ENCODE data around the gene NEUROD2. TPM values are rescaled to one million over a fixed set of nuclear protein-coding genes. Genes with fewer than 3 reads are reported as not detected.

The NEUROD2 gene
- total RNA-seq, 2 donors from 2014 or later, result not detected

DNA sequence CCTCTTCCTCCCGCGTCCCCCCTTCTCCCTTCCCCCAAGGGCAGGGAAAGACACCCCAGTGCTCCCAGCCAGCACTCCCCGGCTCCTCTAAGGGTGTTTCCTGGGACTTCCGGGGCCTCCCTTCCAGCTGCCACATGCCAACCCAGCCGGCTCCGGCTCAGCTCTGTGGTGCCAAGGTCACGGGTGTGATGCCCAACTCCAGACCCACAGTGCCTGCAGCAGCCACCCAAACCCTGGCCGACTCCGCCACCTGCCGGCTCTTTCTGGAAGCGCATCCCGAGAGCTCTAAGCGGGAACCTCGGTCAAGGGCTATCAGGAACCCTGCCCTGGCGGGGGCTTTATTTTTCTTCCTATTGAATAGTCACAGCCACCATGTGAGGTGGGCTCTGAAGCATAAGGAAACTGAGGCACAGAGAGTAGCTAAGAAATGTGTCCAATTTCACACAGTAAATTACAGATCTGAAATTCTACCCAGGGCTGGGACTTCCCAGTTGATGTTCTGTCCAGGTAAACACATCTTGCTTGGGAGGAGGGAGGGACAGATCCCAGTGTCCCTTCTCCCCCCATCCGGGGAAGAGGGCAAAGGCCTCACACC lies 15.7 kb upstream of the NEUROD2 start:
- TF ChIP-seq, protein P1, sequence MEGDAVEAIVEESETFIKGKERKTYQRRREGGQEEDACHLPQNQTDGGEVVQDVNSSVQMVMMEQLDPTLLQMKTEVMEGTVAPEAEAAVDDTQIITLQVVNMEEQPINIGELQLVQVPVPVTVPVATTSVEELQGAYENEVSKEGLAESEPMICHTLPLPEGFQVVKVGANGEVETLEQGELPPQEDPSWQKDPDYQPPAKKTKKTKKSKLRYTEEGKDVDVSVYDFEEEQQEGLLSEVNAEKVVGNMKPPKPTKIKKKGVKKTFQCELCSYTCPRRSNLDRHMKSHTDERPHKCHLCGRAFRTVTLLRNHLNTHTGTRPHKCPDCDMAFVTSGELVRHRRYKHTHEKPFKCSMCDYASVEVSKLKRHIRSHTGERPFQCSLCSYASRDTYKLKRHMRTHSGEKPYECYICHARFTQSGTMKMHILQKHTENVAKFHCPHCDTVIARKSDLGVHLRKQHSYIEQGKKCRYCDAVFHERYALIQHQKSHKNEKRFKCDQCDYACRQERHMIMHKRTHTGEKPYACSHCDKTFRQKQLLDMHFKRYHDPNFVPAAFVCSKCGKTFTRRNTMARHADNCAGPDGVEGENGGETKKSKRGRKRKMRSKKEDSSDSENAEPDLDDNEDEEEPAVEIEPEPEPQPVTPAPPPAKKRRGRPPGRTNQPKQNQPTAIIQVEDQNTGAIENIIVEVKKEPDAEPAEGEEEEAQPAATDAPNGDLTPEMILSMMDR (conservative IDR thresholded peaks at IDR 0.05), result peak; percentile 92
- H3K36me3 Mint-ChIP-seq (ENCODE audit: low read depth), result no peaks in the 10 kb centered on the region
- H3K9me3 ChIP-seq (ENCODE audit: control insufficient read depth, low read length), result no peaks in the 10 kb centered on the region
- H3K4me1 Mint-ChIP-seq, result peaks cover 11% of the 10 kb centered on the region
- 13 to 15% methylated on average over 9 to 16 of the region's 16 CpGs for WGBS, 2 experiments (ENCODE audit: insufficient coverage in 1 of 2, insufficient read length in 1 of 2)
- no peak overlapping the region for H3K4me3 ChIP-seq (ENCODE audit: low read length)
- H3K4me1 ChIP-seq (ENCODE audit: control insufficient read depth, insufficient read depth, low read length), result peaks cover 7% of the 10 kb centered on the region
- no peak overlapping the region for H3K9ac ChIP-seq (ENCODE audit: extremely low read depth, low read length, poor library complexity, severe bottlenecking)
- peaks cover 81% of the 10 kb centered on the region for H3K27me3 Mint-ChIP-seq (ENCODE audit: insufficient read depth)
- H3K9me3 Mint-ChIP-seq, result no peaks in the 10 kb centered on the region
- H3K27me3 ChIP-seq (ENCODE audit: control insufficient read depth, insufficient read depth, low read length, poor library complexity, severe bottlenecking), result peaks cover 73% of the 10 kb centered on the region
- no peak overlapping the region for H3K27ac ChIP-seq (ENCODE audit: low read depth, low read length)
- no peak overlapping the region for H3K27ac Mint-ChIP-seq
- no peak overlapping the region for H3K4me3 Mint-ChIP-seq
- H3K36me3 ChIP-seq (ENCODE audit: control insufficient read depth, insufficient read depth, low read length), result no peaks in the 10 kb centered on the region
- DNase-seq, result peak; percentile 98

DNA sequence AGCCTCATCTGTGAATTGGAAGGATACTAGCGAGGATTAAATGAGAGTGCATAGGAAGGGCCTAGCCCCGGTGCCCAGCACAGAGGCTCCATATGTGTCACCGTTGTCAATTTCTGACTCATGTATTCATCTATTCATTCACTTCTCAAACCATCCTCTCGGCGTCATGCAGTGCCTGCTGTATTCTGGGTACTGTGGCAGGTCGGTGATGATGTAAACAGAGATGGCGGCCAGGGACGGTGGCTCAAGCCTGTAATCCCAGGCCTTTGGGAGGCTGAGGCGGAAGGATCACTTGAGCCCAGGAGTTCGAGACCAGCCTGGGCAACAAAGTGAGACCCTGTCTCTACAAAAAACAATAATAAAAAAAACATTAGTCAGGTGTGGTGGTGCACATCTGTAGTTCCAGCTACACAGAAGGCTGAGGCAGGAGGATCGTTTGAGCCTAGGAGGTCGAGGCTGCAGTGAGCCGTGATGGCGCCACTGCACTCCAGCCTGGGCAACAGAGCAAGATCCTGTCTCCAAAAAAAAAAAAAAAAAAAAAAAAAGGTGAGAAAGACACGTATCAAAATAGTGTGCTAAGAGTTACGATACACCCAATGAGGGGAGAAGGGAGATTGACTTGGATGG lies 14.8 kb upstream of the NEUROD2 start:
- H3K4me1 ChIP-seq (ENCODE audit: control insufficient read depth, insufficient read depth, low read length), result peaks cover under 1% of the 10 kb centered on the region
- H3K27ac Mint-ChIP-seq, result no peak overlapping the region
- no peak for DNase-seq
- peaks cover 7% of the 10 kb centered on the region for H3K4me1 Mint-ChIP-seq
- H3K36me3 Mint-ChIP-seq (ENCODE audit: low read depth), result no peaks in the 10 kb centered on the region
- no peak overlapping the region for H3K27ac ChIP-seq (ENCODE audit: low read depth, low read length)
- H3K9me3 Mint-ChIP-seq, result no peaks in the 10 kb centered on the region
- peaks cover 82% of the 10 kb centered on the region for H3K27me3 Mint-ChIP-seq (ENCODE audit: insufficient read depth)
- no peak overlapping the region for H3K4me3 Mint-ChIP-seq
- peaks cover 71% of the 10 kb centered on the region for H3K27me3 ChIP-seq (ENCODE audit: control insufficient read depth, insufficient read depth, low read length, poor library complexity, severe bottlenecking)
- WGBS, 2 experiments (ENCODE audit: insufficient coverage in 1 of 2, insufficient read length in 1 of 2), result 67 to 69% methylated on average over 11 to 16 of the region's 16 CpGs
- TF ChIP-seq, protein P1 (conservative IDR thresholded peaks at IDR 0.05), result no peak
- H3K4me3 ChIP-seq (ENCODE audit: low read length), result no peak overlapping the region
- H3K9me3 ChIP-seq (ENCODE audit: control insufficient read depth, low read length), result no peaks in the 10 kb centered on the region
- H3K9ac ChIP-seq (ENCODE audit: extremely low read depth, low read length, poor library complexity, severe bottlenecking), result no peak overlapping the region
- no peaks in the 10 kb centered on the region for H3K36me3 ChIP-seq (ENCODE audit: control insufficient read depth, insufficient read depth, low read length)

DNA sequence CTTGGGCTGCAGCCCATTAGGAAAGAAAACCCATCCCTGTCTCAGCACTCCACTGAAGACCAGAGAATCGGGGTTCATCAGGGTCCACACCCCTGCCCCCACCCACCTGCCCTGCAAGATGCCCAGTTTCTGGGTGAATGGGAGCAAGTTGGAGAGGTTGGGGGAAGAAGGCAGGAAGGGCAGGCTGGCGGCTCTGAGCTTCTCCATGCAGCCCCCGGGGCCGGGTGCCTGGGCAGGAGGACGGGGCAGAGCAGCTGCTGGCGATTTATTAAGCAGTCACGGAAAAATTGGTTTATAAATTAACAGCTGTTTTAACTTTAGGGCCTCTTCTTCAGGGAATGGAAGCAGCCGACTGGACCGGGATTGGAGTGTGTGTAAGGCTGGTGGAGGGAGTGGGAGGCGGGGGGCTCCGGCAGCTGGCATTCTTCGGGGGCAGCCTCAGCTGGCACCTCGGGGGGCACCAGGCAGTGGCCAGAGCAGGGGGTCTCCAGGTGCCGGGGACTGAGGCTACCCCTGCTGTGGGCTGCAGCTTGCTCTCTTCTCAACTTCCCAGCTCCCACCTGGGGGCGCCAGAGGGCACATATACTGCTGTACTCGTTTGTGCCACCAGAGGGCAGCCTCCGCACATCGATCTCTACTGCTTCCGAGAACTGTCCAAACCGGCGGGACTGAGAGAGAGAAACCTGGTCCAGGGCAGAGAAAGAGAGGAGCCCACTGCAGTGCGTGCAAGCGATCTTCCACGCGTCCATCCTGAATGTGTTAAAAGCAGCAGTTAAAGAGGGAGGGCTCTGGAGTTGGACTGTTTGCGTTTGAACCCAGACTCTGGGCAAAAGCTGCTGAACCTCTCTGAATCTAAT lies 14.0 kb upstream of the NEUROD2 start:
- no peak overlapping the region for H3K9ac ChIP-seq (ENCODE audit: extremely low read depth, low read length, poor library complexity, severe bottlenecking)
- H3K27ac Mint-ChIP-seq, result no peak overlapping the region
- peaks cover 7% of the 10 kb centered on the region for H3K4me1 Mint-ChIP-seq
- H3K9me3 Mint-ChIP-seq, result no peaks in the 10 kb centered on the region
- TF ChIP-seq, protein P1 (conservative IDR thresholded peaks at IDR 0.05), result peak; percentile 100
- WGBS, 2 experiments (ENCODE audit: insufficient coverage in 1 of 2, insufficient read length in 1 of 2), result 9 to 14% methylated on average over 16 to 25 of the region's 26 CpGs
- H3K27me3 ChIP-seq (ENCODE audit: control insufficient read depth, insufficient read depth, low read length, poor library complexity, severe bottlenecking), result peaks cover 71% of the 10 kb centered on the region
- no peaks in the 10 kb centered on the region for H3K36me3 ChIP-seq (ENCODE audit: control insufficient read depth, insufficient read depth, low read length)
- no peaks in the 10 kb centered on the region for H3K4me1 ChIP-seq (ENCODE audit: control insufficient read depth, insufficient read depth, low read length)
- no peak overlapping the region for H3K4me3 Mint-ChIP-seq
- H3K27me3 Mint-ChIP-seq (ENCODE audit: insufficient read depth), result peaks cover 86% of the 10 kb centered on the region
- H3K27ac ChIP-seq (ENCODE audit: low read depth, low read length), result no peak overlapping the region
- no peaks in the 10 kb centered on the region for H3K9me3 ChIP-seq (ENCODE audit: control insufficient read depth, low read length)
- peak; percentile 99 for DNase-seq
- H3K36me3 Mint-ChIP-seq (ENCODE audit: low read depth), result no peaks in the 10 kb centered on the region
- no peak overlapping the region for H3K4me3 ChIP-seq (ENCODE audit: low read length)

All from endodermal cell (in vitro differentiated cells).